HG02981 (cell line): ENCODE measurements around the gene KIF26B.

ENCODE experiments used
- ATAC-seq: cut with Tn5 transposase; IDR thresholded peaks from one replicate; pipeline ENCODE4 v1.9.1; 2021; ENCODE audit warnings: mild to moderate bottlenecking, moderate library complexity; ENCODE audit not compliant: unreplicated experiment

KIF26B gene

DNA sequence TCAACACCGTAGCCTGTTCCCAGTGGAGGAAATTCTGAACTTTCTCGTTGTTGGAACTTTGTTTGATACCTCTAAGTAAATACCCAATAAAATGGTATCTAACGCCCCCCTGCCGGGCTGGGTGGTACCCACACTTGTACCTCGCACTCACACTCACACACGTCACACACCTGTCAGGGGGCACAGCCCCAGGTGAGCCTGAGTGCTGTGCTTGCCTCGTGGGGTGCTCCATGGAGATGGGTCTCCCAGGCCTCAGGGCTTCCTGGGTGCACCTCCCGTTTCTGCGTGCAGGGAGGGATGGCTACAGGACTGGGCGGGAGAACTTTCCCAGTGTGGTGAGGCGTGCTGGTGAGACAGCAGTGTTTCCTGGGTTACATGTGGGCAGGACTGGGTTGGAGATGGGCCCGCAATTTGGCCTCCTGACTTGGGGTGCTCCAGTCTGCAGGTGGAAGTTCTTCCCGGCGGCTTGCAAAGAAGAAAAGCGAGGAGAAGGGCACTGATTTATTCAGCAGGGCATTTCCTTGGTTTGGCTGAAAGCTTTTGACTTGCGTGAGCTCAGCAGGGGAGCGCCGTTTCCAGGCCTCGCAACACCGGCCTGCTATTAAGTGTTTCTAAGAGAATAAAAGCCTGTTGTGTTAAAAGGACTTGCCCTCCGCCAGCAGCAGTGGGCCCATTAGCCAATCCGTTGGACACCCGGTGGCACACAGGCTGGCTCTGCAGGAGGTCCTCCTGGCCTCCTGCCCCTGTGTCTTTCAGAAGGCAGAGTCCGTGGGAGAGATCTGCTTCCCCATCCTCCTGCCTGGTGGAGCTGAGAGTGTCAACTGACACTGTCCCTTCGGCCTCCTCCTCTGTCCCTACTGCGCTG is 79.7 kb downstream of the KIF26B start:
- no peak for ATAC-seq

DNA sequence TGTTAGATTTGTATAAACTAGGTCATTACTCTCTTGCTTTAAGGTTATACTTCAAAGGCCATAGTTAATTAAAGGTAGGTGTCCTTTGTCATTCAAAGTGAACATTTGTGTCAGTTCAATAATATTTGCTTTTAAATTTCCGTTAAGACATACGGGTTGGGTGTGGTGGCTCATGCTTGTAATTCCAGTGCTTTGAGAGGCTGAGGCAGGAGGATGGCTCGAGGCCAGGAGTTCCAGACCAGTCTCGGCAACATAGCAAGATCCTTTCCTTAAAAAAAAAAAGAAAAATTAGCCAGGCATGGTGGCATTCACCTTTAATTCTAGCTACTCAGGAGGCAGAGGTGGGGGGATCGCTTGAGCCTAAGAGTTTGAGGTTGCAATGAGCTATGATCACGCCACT is 80.4 kb downstream of the KIF26B start:
- ATAC-seq, result no peak

DNA sequence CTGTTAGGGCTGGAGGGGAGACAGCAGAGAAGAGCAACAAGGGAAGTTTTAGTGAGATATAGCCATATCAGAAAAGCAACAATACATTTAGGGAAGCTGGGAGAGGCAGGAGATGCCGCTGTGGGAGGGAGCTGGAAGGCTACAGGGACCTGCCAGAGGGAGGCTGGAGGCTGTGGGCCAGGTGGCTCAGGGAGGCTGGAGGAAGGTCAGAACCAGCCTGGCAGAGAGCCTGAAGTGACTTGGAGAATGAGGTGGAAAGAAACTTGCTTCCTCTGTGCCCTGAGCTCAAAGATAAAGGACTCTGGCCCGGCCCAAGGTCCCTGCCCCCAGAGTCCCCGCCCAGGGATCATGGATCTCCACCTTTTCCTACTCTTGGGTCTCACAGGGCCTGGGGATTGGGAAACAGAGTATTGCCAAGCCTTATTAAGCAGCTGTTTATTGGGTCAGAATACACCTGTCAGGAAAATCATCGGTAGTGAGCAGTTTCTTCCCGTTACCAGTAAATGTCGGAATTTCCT is 85.9 kb downstream of the KIF26B start:
- no peak for ATAC-seq

DNA sequence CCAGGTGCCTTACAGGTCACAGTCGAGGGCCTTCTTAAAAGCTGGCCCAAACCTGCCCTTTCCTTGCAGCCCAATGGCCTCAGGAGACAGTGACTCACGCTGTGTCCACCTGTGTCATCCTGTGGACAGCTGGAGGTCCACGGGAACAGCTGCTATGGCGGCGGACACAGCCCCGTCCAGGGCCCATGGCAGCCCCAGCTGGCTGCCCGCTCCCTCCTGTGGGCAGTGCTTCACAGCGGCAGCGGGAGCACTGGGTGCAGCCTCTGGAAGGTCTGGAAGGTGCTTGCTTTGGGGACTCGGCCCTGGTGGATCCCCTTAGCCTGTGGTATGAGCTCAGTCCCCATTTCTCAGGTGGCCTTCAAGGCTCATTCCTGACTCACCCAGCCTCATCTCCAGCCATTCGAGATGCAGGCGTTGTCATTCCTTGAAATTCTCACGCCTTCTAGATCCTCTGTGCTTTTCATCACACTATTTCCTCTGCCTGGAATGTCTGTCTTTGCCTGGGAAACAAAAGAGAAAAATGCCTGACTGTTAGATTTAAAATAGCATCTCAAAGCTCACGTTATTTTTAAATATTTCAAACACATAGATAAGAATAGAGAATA is 86.8 kb downstream of the KIF26B start:
- no peak for ATAC-seq

DNA sequence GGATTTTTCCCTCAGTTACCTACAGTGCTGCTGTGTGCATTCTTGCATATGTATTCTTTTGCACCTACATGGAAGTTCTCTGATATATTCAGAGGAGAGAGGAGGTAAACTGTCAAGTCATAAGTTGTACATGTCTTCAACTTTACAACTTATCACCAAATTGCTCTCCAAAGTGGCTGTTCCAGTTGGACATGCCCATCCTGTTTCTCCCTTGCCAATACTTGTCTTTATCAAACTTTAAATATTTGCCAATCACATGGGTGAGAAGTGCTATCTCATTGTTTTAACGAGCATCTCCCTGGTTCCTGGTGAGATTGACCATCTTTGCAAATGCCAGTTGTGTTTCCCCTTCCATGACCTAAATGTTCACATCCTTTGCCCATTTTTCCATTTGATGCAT is 88.2 kb downstream of the KIF26B start:
- ATAC-seq, result no peak

DNA sequence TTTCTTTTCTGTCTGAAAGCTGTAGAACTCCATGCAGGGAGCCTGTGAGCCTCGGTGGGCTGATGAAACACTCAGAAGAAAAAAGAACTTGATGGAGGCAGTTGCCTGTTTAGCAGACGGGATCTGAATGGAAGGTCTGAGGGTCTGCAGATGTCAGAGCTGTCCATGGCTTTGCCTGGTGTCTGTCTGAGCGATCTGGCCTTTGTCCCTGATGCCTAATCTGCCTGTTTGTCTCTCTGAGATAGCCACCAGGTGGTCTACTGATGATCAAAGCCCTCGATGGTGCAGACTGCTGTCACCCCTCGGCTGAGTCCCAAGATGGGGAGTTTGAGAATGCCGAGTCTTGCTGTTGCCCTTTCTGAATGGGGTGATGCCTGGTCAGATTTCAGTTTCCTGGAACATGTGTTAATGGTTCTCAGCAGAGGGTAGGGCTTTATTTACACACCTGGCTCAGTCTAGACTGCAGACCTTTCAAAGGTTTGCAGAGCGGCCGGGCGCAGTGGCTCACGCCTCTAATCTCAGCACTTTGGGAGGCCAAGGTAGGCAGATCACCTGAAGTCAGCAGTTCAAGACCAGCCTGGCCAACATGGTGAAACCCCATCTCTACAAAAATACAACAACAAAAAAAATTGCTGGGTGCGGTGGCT is 90.4 kb downstream of the KIF26B start:
- no peak for ATAC-seq

DNA sequence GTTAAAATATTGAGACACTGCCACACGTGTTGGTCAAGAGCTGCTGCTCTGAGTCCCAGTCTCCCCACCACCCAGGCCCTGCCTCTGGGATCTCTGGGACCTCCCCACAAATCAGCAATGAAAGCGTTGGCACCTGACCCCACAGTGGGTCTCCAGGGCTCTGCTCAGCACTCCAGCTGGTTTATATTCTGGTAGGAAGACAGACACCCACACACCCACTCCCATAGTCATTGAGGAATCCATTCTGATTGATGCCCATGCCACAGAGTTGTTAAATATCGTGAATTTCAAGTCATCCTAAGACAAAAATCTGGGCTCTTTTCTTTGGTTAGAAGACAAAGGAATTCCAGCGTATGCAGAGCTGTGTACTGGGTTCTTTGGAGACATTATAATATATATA is 91.6 kb downstream of the KIF26B start:
- ATAC-seq, result no peak

DNA sequence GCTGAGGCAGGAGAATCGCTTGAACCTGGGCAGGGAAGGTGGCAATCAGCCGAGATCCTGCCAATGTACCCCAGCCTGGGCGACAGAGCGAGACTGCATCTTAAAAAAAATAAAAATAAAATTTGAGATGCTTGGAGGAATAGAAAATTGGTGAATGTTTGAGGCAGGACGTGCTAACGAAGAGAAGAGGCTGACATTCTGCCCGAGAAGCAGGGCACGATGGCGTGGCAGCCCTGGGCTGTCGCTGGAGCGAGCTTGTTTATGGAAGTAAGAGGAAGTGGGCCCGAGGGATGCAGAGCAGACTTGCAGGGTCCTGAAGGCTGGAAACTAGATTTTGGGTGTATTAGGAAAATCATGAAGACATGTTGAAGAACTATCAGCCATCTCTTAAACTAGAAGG is 92.6 kb downstream of the KIF26B start:
- no peak for ATAC-seq

DNA sequence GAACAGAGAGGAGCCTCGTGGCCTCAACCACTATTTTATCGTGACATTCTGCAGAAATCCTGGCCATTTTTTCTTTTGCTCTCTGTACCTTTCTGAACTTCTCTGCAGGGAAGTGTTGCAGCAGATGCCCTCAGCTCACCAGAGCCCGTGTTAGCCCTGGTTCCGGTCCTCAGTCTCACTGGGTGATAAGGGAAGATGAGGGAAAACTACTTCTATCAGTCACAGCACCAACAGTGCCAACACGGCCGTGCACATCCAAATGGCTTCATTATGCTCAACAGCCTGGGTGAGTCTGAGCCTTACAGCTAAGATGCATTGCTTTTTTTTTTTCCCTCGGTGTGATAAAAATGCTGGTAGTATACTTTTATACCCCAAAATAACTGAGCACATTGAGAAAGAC is 93.0 kb downstream of the KIF26B start:
- ATAC-seq, result no peak

DNA sequence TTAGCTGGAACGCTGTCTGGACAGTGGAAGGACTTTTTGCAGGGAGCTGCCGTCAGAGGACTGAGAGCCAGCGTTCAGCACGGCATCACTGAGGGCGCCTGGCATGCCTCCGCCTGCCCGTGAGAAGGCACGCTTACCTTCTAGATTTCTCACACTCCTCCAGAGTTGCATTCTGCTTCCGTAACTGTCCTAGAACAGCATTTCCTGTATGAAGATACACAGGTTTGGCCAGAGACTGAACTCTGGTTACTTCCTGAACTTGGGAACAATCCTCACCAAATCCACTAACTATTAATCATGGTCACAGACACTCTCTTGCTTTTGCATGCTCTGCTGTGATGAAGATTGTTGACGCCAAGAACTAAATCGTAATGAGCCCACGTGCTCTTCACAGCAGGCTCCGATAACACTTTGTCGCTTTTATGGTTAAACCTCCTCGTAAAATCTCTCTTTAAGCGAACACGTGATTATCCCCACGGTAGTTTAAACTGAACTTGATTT is 93.5 kb downstream of the KIF26B start:
- no peak for ATAC-seq

DNA sequence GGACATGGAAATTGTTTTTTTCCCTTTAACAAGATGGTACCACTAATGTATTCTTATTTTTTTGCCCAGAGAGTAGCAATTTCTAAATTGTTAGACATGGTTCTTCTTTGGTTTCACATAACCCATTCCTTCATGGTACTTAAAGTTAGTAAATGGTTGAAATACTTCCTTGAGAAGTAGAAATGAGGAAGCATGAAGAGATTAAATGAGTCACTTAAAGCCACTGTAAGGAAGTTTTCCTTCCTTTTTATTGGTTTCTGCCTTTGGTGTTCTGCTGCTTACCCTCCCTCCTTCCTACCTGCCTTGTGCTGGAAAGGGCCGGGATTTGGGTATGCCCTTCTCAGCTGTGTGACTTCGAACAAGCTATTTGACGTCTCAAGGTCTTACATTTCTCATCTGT is 101.0 kb downstream of the KIF26B start:
- ATAC-seq, result no peak

DNA sequence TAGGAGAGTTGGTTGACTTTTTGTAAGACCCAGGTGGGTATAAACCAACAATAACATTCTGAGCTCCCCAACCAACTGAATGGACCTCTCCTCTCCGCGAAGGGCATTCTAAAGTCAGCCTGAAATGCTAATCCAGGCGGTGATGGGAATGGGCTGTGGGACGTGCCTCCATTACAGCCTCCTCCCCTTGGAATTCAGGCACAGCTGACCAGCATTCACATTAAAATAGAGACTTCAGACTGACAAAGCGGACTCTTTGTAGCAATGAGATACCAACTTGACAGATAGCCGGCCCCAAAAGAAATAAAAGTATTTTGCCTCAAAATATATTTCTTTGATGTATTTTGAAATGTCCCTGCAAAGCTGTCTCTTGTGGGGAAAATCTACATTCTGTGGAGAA is 101.7 kb downstream of the KIF26B start:
- ATAC-seq, result no peak

DNA sequence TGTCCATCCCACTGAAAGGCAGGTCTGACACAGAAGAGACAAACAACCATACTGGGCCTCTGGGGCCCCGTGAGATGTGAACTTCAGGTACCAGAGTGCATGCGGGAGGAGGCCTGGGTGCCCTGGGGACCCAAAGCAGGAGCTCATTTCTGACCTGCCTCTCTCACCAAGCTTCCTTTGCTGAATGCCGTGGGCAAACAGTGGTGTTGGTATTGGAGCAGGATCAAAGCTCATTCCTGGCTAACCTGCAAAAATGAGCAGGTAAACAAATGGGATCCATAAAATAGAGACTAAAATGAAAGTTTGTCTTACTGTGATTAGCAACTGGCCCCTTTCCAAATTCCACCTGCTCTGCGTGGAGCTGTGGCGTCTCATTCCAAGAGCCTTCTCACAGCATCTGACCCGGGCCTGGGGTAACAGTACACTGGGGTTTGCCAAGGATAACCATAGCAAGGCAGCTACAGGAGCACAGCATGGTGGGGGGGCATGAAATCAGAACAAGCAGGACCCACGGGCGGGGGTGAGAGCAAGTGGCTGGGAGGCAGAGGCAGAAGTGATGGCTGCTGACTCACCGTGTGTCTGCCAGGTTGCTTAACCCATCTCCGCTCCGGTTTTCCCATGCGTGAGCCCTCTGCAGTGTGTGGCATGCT is 103.6 kb downstream of the KIF26B start:
- ATAC-seq, result no peak

DNA sequence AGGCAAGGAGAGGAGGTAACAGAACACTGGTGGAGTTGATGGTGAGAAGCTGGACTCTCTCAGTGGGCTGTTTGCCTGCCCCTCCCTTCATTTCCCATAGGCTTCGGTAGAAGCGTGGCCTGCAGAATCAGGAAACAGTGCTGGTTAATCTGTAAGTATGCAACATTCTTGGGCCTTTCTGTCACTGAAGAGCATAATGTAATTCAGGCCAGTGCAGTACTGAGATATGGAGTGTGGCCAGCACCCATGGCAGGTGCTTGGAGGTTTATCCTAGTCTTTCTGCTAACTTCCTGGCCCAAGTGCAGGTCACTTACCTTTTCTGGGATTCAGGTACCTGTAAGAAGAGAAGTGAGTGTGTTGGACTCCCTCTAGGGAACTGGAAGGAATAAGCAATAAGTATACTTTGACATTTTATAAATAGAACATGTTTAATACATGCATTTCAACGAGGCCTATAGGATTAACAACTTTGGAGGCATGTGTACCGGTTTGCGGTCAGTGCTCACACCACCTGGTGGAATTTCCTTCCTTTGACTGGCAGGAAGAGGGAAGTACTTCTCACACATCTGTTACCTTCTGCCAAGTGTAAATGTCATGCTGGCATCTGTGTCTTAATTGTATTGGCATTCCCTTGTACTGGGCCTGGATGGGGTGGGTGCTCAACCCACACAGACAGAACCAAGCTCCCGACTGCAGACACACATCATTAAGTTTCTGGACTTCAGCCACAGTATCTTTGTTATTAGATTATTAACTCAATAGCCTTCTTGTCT is 105.5 kb downstream of the KIF26B start:
- no peak for ATAC-seq

DNA sequence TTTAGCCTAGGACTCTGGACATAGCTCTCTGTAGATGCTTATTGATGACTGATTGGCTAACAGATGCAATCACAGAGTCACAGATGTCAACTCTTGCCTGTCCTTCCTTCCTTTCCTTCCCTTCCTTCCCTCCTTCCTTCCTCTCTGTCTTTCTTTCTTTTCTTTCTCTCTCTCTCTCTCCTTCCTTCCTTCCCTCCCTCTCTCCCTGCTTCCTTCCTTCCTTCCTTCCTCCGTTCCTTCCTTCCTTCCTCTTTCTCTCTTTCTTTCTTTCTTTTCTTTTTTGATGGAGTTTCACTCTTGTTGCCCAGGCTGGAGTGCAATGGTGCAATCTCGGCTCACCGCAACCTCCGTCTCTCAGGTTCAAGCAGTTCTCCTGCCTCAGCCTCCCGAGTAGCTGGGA is 106.1 kb downstream of the KIF26B start:
- ATAC-seq, result no peak

DNA sequence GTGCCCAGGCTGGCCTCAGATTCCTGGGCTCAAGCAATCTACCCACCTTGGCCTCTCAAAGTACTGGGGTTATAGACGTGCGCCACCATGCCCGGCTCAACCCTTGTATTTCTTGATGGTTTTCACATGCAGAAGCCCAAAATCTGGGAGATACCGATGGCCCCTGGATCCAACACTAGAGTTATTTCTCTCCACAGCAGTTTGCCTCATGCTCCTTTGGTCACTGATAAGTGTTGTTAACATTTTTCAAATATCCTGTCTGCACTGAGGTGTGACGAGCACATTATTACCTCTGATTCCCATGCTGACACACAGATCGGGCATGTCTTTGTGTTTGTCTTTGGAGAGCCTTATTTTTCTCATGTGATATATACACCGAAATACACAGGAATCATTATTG is 107.0 kb downstream of the KIF26B start:
- ATAC-seq, result no peak

DNA sequence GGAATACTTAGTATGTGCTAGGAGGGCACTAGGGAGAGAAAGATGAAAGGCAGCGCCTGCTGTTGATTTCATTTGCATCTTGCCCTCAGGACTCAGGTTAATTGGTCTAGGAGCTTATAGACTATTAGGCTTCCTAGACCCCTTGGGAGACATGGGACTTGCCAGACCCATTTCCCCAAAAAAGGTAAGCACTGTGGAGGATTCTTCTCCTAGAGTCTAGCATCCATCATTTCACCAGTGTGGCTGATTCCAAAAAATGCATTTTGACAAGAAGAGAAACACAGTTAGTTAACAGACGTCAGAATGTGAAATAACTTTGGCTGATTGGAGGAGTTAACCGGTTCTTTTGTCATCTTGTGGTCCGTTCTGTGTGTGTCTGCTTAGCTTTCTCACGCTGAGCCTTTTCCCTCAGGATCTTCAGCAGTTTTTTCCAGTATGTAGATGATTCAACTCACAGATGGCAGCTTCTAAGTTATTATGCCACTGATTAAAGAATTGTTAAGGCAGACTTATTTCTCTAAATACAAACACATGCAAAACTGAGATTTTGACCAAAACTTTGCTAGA is 108.8 kb downstream of the KIF26B start:
- no peak for ATAC-seq

DNA sequence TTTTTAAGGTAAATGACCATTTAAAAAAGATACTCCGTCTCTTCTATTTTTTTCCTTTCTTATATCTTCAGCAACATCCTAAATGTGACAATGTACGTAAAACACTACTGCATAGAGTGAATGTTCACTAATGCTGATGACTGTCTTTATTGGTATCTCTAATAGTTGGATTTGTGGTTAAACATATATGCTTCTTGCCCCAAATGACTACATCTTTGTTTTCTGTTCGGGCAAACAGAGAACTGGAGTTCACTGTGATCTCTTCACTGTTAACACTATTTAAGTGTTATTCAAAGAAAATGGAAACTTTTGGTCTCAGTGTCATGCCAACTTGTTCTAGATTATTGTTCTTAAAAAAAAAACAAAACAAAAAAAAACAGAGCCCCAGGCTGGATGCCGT is 109.4 kb downstream of the KIF26B start:
- no peak for ATAC-seq

DNA sequence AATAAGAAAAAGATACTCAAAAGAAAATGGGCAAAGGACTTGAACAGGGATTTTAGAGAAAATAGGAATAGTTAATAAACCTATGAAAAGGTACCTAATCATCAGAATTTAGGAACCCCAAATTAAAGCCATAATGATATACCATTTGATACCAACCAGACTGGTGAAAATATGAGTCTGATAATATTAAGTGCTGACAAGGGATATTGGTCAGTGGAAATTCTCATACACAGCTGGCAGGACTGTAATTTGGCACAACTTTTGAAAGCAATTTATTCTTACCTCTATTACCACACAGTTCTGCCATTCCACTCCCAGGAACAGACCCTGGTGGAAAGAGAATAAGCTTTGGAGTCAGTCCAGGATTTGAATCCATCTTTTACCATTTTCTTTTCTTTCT is 111.3 kb downstream of the KIF26B start:
- ATAC-seq, result no peak

DNA sequence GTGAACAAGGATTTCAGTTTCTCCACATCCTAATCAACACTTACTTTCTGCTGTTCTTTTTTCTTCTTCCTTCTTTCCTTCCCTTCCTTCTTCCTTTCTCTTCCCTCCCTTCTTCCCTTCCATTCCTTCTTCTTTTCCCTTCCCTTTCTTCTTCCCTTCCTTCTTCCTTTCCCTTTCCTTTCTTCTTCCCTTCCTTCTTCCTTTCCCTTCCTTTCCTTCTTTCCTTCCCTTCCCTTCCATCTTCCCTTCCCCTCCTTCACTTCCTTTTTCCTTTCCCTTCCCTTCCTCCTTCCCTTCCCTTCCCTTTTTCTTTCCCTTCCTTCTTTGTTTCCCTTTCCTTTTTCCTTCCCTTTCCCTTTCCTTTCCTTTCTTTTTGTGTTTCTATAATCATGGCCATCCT is 115.3 kb downstream of the KIF26B start:
- no peak for ATAC-seq
